Astrocyte of the spinal cord (primary cell): ENCODE measurements around the gene MCM8.

Experiments
- DNase-seq: peaks from one replicate; pipeline ENCODE4 v3.0.0; 2011; ENCODE audit warnings: low read depth, low spot score
- H3K4me3 ChIP-seq: 2 replicates; pipeline ENCODE4 v1.5.1; 2011; ENCODE audit warnings: low read depth, mild to moderate bottlenecking, low read length, moderate library complexity
- in situ Hi-C: cut with HindIII; loops from 2 replicates; pipeline ENCODE4 v1.10.0; 2017; ENCODE audit warnings: low sequenced_read_pairs
- TF ChIP-seq, protein P1 (sequence below): IDR thresholded peaks from 2 replicates; pipeline ENCODE4 v1.5.1; 2012; ENCODE audit warnings: low read depth, mild to moderate bottlenecking, low read length, inconsistent platforms

The MCM8 gene

DNA sequence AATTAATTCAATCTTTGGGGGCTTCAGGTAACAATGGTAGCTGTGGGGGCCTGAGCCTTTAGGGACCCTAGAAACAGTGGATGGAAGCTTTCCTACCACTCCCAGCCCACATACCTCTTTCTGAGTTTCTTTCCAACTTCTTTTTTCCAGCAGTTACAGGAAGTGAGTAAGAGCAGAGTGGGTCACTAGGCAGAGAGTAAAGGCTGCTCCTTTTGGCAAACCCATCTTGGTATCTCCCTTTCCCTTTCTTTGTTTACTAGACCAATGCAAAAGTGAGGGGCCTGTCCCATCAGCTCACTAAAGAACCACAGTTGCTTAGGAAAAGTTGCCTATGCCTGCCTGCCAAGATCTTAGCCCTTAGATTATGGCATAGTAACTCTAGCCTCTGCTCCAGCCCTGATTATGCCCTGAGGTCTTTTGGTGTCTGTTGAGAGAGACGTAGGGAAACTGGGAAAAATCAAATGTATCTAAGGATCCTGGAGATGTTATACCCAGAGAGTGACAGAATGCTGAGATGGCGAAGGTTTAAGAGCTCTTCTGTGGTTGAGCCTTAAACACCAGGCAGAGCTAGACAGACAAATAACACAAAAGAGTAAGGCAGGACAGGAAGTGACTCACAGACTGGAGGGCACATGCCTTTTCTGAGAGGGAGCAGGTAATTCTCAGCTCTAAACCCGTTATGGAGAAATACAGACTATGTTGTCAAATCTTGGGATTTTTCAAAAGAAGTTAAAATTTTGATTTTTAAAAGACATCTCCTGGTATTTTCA is 31.4 kb upstream of the MCM8 start:
- in situ Hi-C loops, result no loop called here
- TF ChIP-seq, protein P1, sequence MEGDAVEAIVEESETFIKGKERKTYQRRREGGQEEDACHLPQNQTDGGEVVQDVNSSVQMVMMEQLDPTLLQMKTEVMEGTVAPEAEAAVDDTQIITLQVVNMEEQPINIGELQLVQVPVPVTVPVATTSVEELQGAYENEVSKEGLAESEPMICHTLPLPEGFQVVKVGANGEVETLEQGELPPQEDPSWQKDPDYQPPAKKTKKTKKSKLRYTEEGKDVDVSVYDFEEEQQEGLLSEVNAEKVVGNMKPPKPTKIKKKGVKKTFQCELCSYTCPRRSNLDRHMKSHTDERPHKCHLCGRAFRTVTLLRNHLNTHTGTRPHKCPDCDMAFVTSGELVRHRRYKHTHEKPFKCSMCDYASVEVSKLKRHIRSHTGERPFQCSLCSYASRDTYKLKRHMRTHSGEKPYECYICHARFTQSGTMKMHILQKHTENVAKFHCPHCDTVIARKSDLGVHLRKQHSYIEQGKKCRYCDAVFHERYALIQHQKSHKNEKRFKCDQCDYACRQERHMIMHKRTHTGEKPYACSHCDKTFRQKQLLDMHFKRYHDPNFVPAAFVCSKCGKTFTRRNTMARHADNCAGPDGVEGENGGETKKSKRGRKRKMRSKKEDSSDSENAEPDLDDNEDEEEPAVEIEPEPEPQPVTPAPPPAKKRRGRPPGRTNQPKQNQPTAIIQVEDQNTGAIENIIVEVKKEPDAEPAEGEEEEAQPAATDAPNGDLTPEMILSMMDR, result no peak
- peak; percentile 59 for DNase-seq
- no peak overlapping the region for H3K4me3 ChIP-seq

- in situ Hi-C loops, result no loop called here
- DNase-seq, result peak; percentile 7
- no peak overlapping the region for H3K4me3 ChIP-seq
- TF ChIP-seq, protein P1, result no peak
Observed at GRCh38 chr20:5919626-5920544, 30.6 kb upstream of the MCM8 start.

- TF ChIP-seq, protein P1, result no peak
- H3K4me3 ChIP-seq, result no peak overlapping the region
- in situ Hi-C loops, result no loop called here
- no peak for DNase-seq
Observed at GRCh38 chr20:5920581-5920980, 29.9 kb upstream of the MCM8 start.

- TF ChIP-seq, protein P1, result no peak
- in situ Hi-C loops, result no loop called here
- no peak for DNase-seq
- no peak overlapping the region for H3K4me3 ChIP-seq
Observed at GRCh38 chr20:5923493-5923892, 27.0 kb upstream of the MCM8 start.

- in situ Hi-C loops, result no loop called here
- no peak for DNase-seq
- no peak overlapping the region for H3K4me3 ChIP-seq
- TF ChIP-seq, protein P1, result no peak
Observed at GRCh38 chr20:5925551-5925950, 24.9 kb upstream of the MCM8 start.

DNA sequence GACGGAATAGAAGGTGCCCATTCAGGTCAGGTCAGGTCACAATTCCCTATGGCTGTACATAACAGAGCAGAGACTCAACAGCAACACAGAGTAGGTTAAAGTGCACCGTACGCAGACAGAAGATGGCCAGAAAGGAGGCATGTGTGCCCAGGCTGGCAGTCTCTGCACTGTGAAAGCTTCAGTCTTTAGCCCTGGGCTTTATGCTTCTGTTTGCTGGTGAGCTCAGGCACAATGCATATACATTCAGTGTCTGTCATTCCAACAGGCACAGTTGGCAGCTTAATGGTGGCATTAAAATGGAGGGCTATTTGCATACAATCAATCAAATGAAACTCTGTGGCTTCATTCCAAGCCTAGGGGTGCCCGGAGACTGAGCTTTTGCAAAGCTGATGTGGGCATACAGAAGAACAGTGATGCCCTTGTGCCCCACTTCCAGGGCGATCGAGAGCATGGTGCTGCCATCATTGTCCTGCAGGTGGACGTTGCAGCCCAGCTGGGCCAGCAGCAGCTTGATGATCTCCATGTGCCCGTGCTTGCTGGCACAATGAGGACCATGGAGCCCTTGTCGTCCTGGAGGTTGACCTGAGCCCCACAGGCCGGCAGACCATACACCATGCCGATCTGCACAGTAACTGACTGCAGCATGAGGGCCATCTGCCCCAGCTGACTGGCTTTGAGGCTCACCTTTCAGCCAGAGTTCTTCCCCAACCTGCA is 22.5 kb upstream of the MCM8 start:
- TF ChIP-seq, protein P1, result no peak
- no peak for DNase-seq
- in situ Hi-C loops, result no loop called here
- H3K4me3 ChIP-seq, result no peak overlapping the region
